GM18498 (cell line): Measurements from ENCODE around the gene IL1RAP.
"Not testable (repeated sequence)": the region's sequence is repeated elsewhere in the genome, so short reads cannot be mapped to it uniquely, and the experiment has no call there.

ENCODE experiments used
- ATAC-seq: cut with Tn5 transposase; IDR thresholded peaks from one replicate; pipeline ENCODE4 v1.9.1; 2021; ENCODE audit warnings: mild to moderate bottlenecking, moderate library complexity; ENCODE audit not compliant: unreplicated experiment

The IL1RAP gene

DNA sequence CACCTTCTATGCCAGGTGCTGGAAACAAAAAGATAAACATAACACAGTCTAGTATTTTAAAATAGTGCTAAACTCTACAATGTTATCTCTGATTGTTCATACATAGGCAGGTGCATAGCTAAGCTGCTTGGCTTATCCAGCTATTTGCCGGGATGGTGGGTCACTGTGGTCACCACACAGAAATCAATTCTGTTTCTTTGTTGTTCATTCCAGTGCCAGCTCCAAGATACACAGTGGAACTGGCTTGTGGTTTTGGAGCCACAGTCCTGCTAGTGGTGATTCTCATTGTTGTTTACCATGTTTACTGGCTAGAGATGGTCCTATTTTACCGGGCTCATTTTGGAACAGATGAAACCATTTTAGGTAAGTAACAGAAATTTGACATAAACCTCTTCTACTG is 130.2 kb downstream of the IL1RAP start:
- no peak for ATAC-seq

DNA sequence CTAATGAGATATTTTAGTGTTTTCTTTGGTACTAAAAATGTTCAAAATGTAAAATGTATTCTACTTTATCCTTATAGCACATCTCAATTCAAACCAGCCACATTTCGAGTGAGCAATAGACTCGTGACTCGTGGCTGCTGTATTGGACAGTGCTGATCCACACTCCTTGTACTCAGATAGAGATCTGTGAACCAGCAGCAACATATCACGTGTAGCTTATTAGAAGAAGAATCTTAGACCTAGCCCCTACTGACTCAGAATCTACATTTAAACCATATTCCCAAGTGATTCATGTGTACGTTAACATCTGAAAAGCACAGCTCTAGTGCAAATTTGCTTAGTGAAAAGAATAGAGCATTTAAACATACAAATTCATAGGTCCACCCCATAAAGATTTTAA is 130.9 kb downstream of the IL1RAP start:
- ATAC-seq: no peak

DNA sequence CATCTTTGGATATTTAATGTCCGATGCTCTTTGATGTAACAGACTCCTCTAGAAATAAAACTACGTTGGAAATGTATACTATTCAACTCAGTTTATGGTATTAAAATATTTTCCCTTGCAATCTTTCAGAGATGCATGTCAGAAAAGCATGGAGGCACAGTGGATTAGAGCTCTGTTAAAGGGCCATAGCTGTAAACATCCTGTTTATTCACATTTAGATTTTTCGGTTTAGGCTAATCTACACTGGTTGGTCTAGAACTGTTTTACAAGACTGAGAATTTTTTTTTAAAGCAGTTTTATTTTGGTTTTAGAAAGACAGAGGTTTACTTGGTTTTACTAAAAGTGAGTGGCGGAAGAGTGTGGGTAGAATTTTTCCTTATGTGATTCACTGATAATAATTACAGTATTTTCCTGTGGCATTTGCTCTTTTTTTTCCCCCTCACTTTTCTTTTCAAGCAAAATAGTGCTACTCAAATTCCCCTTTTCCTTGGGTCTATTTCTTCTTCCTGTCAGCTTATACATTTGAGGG is 132.1 kb downstream of the IL1RAP start:
- ATAC-seq: no peak

DNA sequence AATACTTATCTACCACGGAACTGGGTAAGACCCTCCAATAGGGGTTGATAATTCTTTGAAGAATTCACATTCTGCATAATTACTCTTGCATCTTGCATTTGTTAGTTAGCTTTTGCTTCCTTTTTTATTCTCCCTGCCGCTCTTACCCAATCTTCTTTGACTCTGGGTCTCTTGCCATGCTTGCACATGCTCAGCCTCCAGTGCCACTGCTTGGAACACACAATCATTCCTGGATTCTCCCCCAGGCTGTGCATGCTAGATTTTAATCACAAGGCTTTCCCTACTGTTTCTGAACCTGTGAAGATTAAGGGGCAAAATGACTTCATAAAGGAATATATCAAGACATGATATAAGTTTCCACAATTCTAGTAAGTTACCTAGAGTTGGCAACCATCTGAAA is 133.1 kb downstream of the IL1RAP start:
- no peak for ATAC-seq

DNA sequence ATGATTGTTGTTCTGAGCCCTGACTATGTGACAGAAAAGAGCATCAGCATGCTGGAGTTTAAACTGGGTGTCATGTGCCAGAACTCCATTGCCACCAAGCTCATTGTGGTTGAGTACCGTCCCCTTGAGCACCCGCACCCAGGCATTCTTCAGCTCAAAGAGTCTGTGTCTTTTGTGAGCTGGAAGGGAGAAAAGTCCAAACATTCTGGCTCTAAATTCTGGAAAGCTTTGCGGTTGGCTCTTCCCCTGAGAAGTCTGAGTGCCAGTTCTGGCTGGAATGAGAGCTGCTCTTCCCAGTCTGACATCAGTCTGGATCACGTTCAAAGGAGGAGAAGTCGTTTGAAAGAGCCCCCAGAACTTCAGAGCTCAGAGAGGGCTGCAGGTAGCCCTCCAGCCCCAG is 142.0 kb downstream of the IL1RAP start:
- no peak for ATAC-seq

DNA sequence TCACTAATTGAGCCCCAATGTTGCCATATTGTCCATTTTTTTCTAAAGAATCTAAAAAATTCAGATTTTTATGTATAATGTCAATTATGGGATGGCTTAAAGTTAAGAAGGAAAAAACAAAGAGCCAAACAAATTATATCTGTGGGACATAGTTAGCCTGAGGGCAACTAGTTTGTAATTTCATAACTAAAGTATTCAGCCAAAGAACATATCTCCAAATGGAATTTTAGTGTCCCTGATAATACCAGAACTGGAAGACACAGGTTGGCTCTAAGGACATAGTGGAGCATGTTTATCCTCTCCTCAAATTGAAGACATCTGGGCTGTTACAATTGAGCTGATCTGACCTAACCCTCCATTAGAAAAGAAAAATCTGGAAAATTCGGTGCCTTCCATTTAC is 144.2 kb downstream of the IL1RAP start:
- ATAC-seq: no peak

DNA sequence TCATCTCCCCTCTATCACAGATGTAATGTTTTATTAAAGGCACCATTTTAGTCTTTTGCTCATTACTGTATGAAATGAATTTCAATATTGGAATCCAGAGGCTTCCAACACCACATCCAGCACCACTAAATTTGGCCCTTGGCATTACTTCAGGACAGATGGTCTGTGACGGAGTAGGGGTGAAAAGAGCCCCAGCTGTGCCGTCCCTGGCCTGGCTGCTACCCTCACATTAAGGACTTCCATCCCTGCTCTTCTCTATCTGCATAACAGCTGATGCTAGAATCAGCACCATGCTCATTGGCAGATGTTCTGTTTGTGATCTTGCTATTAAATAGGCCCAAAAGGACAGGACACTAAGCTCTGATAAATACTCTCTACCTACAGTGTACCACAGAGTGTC is 152.9 kb downstream of the IL1RAP start:
- ATAC-seq: no peak

DNA sequence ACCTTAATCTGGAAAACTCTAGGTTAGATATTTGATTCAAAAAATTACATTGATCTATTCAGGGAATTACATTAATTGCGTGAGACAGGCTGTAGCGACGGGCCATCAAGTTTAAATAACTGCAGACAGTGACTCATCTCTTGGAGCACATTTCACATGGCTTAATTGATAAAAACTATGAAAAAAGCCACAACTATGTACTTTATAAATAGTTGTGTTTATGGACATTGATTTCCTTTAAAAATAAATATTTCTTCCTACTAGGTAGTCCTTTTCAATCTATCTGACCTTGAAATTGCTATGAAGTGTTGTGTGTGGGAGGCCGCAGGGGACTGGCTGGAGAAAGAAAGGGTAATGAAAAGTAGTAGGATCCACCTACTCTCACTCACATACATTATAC is 157.8 kb downstream of the IL1RAP start:
- ATAC-seq: no peak

DNA sequence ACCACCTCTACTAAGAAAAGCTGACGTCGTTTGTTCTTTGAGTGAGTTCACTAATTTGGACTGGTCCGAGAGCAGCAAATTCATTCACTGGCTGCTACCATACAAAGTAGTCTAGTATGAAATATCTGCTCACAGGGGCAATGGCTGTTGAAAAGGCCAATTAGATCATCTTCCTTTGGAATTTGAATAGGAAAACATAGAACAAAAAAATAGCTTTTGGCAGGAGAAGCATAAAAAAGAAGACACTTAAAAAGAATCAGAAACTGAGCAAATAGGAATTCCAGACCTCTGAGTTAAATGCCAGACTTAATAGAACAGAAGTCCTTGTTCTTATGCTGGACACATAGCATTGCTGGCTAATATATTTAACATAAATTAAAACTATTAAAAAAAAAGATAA is 159.3 kb downstream of the IL1RAP start:
- ATAC-seq: no peak

DNA sequence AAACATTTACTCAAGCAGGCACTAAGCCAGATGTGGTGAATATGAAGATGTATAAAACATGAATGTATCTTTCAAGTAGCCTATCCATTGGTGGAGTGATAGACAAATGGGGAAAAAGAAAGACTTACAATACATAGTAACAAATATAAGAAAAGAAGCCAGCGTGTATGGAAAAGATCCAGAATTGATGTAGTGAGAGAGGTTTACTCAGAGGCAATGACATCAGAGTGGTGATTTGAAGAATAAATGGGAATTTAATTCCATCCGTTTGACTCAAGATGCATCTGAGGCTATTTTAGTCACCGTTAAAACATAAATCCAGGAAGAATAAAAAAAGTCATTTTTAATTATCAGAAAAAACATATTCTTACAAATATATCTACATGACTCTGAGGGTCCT is 162.6 kb downstream of the IL1RAP start:
- no peak for ATAC-seq

DNA sequence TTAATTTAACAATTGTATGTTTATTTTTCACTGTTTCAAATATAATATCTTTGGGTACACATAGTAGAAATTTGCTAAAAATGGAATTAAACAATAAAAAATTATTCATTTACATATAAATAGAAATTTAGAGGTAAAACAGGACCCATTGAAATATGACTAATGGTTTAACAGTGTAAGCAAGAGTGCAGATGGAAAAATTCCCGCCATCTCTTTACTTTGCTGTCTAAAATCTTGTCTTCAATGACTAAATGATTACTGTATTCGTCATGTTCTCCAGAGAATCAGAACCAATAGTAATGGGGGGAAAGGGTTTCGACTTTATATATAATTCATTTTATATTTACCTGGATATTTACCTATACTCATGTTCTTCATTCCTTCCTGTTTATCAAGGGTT is 163.1 kb downstream of the IL1RAP start:
- no peak for ATAC-seq

DNA sequence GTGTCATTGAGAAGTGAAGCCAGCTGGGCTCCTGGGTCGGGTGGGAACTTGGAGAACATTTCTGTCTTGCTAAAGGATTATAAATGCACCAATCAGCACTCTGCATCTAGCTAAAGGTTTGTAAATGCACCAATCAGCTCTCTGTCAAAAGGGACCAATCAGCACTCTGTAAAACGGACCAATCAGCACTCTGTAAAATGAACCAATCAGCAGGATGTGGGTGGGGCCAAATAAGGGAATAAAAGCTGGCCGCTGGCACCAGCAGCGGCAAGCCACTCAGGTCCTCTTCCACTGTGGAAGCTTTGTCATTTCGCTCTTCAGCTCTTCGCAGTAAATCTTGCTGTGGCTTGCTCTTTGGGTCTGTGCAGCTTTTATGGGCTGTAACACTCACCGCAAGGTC is 164.0 kb downstream of the IL1RAP start:
- ATAC-seq: not testable (repeated sequence)

DNA sequence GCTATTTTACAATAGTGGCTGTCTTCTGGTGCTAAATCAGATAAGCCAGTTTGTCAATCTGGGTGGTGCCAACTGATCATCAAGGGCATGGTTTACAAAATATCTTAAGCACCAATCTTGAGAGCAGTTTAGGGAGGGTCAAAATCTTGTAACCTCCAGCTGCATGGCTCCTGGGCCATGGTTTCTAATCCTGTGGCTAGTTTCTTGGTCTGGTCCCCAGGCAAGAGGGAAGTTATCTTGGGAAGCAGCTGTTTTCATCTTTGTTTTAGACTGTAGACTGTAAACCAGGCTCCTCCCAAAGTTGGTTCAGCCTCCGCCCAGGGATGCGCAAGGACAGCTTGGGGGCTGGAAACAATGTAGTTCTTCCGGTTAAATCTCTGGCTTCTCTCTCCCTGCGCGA is 166.8 kb downstream of the IL1RAP start:
- ATAC-seq: no peak

DNA sequence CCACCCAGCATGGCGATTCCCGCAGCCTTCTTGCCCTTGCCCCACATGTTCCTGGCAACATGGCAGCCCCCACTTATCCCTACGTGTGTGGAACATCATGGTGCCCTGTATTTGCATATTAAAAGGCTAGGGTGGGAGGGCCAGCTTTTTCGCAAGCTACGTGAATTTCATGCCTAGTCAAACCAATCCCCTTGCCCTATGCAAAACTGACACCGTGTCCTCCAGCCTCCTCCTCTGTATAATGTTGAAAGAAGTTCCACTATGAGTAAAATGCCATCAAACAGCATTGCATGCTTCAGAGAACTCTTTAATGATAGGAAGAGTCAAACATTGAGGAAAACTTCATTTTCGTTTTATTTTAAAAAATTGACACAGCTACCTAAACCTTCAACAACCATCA is 170.9 kb downstream of the IL1RAP start:
- ATAC-seq: no peak

DNA sequence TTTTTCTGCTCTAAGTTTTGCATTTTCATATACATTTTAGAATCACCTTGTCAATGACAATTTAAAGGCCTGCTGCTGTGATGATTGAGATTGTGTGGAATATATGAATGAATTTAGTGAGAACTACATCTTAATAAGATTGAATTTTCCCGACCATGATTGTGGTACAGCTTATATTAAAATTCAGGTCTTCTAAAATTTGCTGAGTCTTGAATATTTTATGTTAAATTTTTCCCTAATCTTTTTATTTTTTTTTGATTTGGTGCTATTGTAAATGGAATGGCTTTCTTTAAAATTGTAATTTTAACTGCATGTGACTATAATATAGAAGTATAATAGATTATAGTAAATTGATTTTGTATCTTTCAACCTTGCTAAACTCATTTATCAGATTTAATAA is 172.1 kb downstream of the IL1RAP start:
- no peak for ATAC-seq

DNA sequence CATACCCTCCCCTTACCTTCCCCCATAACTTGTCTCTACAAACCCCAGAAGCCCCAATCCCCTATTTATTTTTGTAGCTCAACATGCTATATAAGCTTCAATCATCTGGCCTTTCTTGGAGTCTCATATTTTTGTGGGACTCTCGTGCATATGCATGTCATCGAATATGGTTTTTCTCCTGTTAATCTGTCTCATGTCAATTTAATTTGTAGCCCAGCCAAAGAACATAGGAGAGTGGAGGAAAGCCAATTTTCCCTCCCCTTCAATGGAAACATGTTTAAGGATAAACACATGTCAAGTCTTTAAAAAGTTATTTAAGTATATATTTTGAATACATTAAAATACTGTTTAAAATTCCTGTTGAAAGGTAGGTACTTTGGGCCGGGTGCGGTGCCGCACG is 176.4 kb downstream of the IL1RAP start:
- ATAC-seq: no peak

DNA sequence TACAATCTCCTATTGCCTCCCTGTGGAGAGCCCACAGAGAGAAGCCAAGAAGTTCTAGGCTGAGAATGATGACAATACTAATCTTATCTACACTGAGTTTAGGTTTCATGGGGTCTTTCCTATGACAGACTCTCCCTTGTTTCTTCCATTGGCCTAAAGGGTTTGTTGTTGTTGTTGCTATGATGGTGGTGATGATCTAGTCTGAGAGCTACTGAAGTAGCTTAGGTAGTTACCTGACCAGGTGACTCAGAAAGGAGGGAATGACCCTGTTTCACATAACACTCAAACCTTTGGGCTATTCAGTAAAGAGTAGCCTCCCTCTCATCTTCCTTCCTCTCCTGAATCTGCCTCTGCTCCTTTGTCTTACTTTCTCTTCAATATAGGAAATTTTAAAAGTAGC is 178.4 kb downstream of the IL1RAP start:
- no peak for ATAC-seq

DNA sequence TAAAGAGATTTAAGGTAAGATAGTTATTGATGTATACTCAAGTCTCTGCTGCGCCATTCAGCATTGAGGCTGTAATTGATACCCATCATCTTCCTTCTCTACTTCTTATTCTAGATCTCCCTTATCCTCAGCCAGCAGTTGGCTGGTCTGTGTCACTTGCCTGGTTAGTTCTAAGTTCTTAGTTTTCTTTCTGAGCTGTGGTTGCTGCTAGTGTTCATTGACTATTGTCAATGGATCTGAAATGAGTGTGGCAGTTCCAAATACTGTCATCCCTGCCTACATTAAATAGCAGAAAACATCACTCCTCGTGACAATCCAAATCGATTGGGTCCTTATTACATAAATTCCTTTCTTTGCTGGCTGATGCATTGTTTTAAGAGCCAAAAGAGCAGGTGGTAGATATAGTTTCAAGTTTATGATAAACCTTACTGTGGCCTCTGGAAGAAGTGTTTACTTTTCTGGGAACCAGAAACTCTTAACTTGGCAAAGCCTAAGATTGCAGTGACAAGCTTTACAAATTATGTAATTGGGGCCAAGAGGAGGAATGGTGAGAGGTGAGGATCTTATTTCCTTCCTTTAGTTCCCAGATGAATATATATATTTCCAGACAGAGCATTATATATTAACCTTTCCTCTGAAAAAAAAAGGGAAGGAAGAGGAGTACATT is 180.6 kb downstream of the IL1RAP start:
- no peak for ATAC-seq

DNA sequence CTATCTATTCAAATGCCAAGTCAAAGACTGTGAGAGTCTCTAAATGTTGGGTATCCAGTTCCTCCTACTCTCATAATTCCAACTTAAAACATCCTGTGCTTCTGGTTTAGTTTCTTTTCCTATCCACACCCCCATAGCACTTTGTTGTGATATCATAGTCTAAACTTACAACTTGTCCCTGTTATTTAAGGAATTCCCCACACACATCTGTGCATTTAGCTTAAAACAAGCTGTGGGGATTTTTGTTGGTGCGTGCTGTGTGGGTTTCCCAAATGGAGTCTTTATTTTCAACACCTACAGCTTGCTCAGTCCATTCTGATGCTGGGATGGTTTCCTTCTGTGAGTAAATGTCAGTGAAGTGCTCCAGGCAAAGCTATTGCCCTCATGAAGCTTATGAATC is 181.3 kb downstream of the IL1RAP start:
- ATAC-seq: no peak

DNA sequence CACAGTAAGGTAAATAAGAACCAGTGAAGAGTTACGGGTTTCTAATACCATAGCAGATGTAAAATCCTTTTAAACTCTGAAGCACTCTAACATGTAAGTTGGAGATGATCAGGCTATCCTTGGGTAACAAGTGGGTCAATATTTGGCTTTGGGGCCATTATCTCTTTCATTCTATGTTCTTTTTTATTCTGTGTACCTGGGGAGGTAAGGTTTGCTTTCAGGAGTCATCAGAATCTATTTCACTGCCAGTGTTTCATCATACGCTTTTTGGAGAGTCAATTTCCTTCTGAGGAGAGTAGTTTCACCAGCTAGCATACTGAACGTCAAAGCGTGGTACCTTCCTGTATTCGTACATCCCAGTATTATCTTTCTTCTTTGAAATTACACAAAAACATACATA is 182.1 kb downstream of the IL1RAP start:
- ATAC-seq: no peak

DNA sequence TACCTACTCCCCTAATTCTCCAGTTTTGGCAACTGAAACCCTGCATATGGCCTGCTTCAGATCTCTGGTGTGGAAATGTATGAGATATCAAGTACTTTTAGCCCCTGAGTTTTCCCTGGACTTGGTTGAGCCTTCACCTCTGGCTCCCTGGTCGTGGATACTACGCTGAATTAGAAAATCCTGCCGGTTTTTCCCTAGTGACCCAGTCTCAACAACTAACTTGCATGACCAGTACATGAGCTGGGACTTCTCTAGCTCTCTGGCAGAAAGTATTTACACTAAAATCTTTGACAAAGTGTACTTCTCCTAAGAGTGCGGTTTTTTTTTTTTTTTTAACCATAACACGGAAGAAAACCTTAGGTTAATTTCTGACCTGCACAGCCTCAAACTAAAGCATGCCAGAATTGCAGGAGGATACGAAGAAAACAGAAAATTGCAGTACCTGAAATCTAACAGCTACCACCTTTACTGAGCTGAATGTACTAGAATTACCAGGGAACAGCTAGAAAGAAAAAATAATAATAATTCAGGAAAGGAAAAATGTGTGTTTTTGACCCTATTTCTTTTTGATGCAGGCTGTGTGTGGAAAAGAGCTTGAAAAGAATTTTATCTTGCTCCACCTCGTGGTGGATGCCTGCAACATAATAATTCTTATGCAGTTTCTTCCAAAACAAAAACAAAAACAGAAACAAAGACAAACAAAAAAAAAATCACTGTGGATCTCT is 183.1 kb downstream of the IL1RAP start:
- ATAC-seq: no peak

DNA sequence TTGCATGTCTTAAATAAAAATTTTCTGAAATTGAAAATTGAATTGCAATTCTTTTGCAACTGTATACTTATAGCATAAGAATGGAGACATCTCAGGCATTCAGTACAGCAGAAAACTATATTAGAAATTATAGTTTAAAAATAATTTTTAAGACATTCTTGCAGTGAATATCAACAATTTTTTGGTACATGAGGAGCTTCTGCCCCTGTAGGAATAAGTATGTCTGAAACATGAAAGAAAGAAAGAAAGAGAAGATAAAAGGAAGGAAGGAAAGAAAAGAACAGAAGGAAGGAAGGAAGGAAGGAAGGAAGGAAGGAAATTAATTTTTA is 183.6 kb downstream of the IL1RAP start:
- no peak for ATAC-seq

DNA sequence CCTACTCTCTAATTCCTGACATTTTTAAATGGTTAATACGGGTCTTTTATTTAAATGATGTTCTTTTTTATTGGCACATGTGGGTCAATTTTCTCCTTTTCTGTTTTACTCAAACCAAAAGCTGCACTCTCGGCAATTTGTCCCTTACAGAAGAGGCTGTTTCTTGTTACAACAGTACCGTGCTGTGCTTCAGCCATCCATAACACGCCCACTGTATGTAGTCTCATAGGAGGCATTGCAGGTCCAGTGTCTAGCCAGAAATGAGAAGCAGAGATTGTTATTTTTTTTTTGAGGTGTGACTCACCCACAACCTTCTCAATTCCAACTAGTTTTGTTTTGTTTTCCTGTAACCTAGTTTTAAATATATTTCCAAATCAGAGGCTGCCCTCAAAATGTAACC is 184.0 kb downstream of the IL1RAP start:
- ATAC-seq: no peak
